ENCODE results near the gene IPP.
"Not testable (repeated sequence)": the region's sequence is repeated elsewhere in the genome, so short reads cannot be mapped to it uniquely, and the experiment has no call there.

The IPP gene

GRCh38 chr1:45739641-45740156, 10.8 kb downstream of the IPP start:
- DNase-seq (ENCODE audit: low spot score): not testable (repeated sequence)

GRCh38 chr1:45739137-45739536, 11.3 kb downstream of the IPP start:
- no peak for DNase-seq (ENCODE audit: low spot score)

DNA sequence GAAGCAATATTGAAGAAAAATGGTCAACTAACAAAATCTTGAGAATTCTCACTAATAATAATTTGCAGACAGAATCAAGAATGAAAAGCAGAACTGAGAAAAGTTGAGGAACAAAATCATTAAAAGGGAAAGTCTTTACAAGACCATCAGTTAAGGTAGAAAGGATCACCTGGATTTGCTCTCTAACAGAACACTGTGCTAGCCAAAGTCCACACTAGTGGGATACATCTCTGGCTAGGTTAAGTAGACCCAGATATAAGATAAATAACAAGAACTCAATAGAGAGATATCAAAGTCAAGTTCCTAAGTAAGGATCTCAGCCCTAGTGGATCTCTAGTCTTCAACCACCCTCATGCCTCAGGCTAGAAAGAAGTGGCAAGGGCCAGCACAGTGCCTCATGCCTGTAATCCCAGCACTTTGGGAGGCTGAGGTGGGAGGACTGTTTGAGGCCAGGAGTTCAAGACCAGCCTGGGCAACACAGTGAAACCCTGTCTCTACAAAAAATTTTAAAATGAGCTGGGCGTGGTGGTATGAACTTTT, 19.6 kb downstream of the IPP start:
- no peak for DNase-seq (ENCODE audit: low spot score)

DNA sequence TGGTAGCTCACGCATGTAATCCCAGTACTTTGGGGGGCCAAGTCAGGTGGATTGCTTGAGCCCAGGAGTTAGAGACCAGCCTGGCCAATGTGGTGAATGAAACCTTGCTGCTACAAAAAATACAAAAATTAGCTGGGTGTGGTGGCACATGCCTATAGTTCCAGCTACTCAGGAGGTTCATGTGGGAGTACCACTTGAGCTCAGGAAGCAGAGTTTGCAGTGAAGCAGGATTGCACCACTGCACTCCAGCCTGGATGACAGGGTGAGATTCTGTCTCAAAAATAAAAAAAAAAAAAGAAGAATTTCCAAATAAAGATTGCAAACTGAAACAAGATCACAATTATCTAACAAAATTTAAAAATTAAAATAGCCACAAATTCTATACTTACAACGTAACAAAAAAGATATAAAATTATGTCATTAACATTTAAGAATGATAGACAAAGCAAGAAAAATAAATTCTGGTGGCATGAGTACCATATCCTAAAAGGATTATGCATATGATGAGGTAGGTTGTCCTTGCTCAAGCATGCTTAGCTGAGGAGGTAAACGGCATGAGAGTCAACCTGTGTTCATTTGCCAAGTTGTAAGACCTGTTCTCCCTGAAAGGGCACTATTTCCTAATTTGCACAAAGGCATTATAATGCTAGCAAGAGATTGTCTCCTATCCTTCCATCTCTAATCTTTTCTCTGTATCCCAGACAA, 20.2 kb downstream of the IPP start:
- no peak for DNase-seq (ENCODE audit: low spot score)

DNA sequence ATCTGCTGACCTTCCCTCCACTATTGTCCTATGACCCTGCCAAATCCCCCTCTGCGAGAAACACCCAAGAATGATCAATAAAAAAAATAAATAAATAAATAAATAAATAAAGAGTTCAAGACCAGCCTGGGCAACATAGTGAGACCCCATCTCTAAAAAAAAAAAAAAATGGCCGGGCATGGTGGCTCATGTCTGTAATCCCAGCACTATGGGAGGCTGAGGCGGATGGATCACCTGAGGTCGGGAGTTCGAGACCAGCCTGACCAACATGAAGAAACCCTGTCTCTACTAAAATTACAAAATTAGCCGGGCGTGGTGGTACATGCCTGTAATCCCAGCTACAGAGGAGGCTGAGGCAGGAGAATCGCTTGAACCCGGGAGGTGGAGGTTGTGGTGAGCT, 24.4 kb downstream of the IPP start:
- DNase-seq (ENCODE audit: low spot score): not testable (repeated sequence)

GRCh38 chr1:45723248-45723930, 27.1 kb downstream of the IPP start:
- no peak for DNase-seq (ENCODE audit: low spot score)

- peak; percentile 10 for DNase-seq (ENCODE audit: low spot score)
Measured at GRCh38 chr1:45722809-45723208, 27.6 kb downstream of the IPP start.

DNA sequence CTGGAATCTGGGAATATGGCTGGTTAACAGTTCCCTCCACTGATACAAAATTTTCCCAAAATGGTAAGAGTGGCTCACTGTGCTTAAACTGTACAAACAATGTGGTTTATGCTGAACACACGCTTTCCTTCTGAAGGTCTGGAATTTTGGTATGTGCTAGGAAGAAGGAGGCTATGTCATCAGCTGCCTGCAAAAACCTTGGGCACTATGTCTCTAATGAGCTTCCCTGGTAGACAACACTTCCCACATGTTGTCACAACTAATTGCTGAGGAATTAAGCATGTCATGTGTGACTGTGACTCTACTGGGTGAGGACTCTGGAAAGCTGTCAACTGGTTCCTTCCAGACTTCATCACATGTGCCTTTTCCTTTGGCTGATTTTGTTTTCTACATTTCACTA, 29.2 kb downstream of the IPP start:
- peak; percentile 49 for DNase-seq (ENCODE audit: low spot score)

GRCh38 chr1:45718289-45718688, 32.2 kb downstream of the IPP start:
- DNase-seq (ENCODE audit: low spot score): no peak

DNA sequence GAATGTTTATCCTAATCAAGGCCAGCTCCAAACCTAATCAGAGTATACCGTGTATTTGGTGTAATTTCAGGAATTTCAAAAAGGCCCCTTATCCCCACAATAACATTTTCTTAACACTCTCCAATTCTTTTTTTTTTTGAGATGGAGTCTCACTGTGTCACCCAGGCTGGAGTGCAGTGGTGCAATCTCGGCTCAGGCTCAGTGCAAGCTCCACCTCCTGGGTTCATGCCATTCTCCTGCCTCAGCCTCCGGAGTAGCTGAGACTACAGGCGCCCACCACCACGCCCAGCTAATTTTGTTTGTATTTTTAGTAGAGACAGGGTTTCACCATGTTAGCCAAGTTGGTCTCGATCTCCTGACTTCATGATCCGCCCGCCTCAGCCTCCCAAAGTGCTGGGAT, 33.1 kb downstream of the IPP start:
- peak; percentile 9 for DNase-seq (ENCODE audit: low spot score)

DNA sequence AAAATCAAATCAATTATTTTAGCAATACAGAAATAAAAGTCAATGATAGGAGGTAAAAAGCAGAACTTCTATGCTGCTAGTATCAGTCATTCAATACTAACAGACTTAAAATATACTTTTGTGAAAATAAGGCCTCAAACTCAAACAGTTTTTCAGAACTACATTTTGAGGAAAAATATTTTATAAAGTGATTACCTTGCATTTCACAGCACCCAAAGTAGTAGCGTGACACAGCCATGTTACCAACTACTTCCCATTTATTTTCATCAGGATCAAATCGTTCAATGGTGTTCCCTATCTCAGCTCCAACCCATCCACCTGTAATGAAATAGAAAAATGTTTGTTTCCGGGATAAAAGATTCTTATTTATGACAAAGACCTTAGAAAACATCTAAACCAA, 33.8 kb downstream of the IPP start:
- no peak for DNase-seq (ENCODE audit: low spot score)

DNA sequence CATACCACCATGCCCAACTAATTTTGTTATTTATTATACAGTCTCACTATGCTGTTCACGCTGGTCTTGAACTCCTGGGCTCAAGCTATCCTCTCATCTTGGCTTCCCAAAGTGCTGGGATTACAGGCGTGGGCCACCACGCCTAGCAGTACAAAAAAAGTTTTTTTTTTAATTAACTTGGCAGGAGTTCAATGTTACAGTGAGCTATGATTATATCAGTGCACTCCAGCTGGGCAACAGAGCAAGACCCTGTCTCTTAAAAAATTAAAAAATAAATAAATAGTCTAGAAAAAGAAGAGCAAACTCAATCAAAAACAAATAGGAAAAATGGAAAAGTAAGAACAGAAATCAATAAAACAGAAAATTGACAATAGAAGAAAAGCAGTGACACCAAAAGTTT, 36.7 kb downstream of the IPP start:
- no peak for DNase-seq (ENCODE audit: low spot score)

GRCh38 chr1:45704637-45705036, 45.8 kb downstream of the IPP start:
- DNase-seq (ENCODE audit: low spot score): no peak

- DNase-seq (ENCODE audit: low spot score): no peak
Measured at GRCh38 chr1:45694823-45695222, 55.6 kb downstream of the IPP start.

- not testable (repeated sequence) for DNase-seq (ENCODE audit: low spot score)
Measured at GRCh38 chr1:45693811-45694210, 56.6 kb downstream of the IPP start.

DNA sequence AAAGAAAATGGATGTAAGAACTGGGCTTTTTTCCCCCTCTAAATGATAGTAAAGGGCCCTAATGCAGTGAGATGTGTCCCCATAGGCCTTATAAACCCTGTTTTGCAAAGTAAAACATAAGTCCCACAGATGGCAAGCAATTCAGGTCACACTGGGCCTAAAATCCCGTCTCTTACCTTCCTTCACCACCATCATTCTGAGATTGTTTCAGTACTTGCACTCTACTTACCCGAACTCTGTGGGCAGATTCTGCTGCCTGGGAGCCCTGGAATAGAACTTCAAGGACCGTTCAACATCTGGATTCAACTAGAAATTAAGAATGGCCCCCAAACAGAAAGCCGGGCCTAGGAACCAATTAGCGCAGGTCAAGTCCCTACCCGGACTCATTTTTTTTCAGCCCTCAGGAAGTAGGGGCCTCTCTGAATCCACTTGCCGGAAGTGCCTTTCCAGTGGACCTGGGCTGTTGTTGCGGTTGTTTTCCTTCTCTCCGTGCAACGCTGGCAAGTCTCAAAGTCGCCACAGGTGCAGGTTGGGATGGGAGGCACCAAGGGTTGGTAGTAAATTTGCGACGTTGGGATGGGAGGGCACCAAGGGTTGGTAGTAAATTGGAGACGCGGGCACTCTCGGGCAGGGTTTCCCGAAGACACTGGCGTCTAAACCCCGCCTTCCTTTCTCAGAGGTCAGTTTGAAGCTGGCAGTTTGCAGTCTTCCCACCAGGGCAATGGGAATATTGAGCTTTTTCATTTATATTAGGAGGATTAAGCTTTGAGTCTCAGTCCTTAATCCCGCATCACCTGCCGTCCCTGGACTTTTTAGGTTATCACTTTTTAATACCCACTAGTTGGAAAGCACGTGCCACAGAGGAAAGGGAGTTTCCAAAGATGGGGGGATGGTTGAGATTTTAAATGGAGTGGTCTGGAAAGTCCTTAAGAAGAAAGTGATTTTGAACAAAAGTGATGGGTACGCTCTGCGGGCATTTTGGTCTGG, 62.4 kb downstream of the IPP start, which contains the start of gene TMEM69:
TMEM69 (plus strand) TSS at position 428 of the 987 bp plus-strand sequence. CDS start 2,888 bp downstream, outside the sequence.
- peak; percentile 89 for DNase-seq (ENCODE audit: low spot score)

GRCh38 chr1:45687014-45687753, 63.3 kb downstream of the IPP start:
- peak; percentile 98 for DNase-seq (ENCODE audit: low spot score)

DNA sequence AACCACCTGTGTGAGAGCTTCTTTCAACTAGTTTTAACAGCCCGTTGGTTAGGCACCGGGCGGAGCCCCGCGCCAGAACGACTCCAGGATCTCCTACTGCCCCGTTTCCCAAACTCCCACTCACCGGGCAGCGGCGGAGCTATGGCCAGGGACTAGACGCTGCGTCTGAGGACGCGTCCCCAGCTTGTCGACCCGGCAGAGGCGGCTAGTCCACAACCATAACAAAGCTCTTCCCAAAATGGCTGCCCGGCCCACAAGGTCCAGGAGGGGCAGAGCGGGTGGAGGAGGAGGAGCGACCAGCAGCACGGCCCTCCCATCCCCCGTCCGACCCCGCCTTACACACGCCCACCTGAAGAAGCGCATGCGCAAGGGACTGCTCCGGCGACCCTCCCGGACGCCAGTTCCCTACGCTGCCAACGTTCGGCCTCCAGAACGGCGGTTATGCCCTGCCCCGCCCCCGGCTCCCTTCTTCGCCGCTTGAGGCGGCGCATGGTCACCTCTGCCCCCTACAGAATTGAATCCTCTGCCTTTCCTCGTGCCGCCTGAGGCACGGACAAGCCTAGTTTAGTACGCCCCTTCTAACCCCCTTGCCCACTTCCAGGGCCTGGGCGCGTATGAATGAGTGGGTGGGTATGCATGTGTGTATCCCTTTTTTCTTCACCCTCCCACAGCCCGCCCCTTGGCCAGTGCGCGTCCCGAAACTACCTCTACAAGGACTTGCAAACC, 64.0 kb downstream of the IPP start, which contains the start of gene GPBP1L1:
GPBP1L1 (minus strand) TSS at position 246 of the 726 bp plus-strand sequence. CDS start 27,446 bp downstream, outside the sequence.
- peak; percentile 100 for DNase-seq (ENCODE audit: low spot score)

DNA sequence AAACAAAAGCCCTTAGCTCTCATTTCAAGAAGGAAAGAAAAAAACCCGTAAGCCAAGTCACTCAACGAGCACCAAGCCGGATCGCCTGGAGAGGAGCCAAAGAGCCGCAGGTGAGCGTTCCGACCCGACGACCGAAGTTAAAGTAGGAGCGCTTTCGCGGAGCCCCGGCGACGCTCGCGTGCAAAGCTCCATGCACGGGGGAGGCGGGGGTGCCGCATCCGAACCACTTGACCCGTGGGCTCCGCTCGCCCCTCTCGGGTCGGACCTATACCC, 64.5 kb downstream of the IPP start:
- DNase-seq (ENCODE audit: low spot score): peak; percentile 16

- no peak for DNase-seq (ENCODE audit: low spot score)
Measured at GRCh38 chr1:45685308-45686014, 65.0 kb downstream of the IPP start.
